ENCODE results near the gene KL.

- no peak for TF ChIP-seq POLR2A (IDR thresholded peaks at IDR 0.05; ENCODE audit: low read length)
- no peak for TF ChIP-seq GATA3 (IDR thresholded peaks at IDR 0.05; ENCODE audit: borderline replicate concordance)
- TF ChIP-seq CTCF (IDR thresholded peaks at IDR 0.05) = no peak
Measured at GRCh38 chr13:33022986-33023385, 6.8 kb downstream of the KL start.

Measured in A549 (cell line).